Fibroblast of the aortic adventitia (primary cell): ENCODE measurements around the gene VEZT. TPM values are rescaled to one million over a fixed set of nuclear protein-coding genes. Genes with fewer than 3 reads are reported as not detected.
"Not testable (repeated sequence)": the region's sequence is repeated elsewhere in the genome, so short reads cannot be mapped to it uniquely, and the experiment has no call there.

Experiments
- DNase-seq: peaks from one replicate; pipeline ENCODE4 v3.0.0-alpha.2; 2010; ENCODE audit warnings: low read depth
- H3K4me3 ChIP-seq: 2 replicates; pipeline ENCODE4 v1.5.1; 2011; ENCODE audit warnings: low read depth, mild to moderate bottlenecking, control low read depth, low read length, moderate library complexity
- total RNA-seq: library from RNA; depleted of rRNA; stranded (reverse); fragments of >200 nt; gene quantifications from 2 replicates; pipeline ENCODE4 v1.2.3, GENCODE V29; 2012; ENCODE audit warnings: low replicate concordance
- TF ChIP-seq, protein P1 (sequence below): IDR thresholded peaks from 2 replicates; pipeline ENCODE4 v1.5.1; 2011; ENCODE audit warnings: mild to moderate bottlenecking, low read length, control low read depth, inconsistent platforms; ENCODE audit not compliant: insufficient read depth

The VEZT gene
- total RNA-seq, 1 donor, result 98.6 TPM

DNA sequence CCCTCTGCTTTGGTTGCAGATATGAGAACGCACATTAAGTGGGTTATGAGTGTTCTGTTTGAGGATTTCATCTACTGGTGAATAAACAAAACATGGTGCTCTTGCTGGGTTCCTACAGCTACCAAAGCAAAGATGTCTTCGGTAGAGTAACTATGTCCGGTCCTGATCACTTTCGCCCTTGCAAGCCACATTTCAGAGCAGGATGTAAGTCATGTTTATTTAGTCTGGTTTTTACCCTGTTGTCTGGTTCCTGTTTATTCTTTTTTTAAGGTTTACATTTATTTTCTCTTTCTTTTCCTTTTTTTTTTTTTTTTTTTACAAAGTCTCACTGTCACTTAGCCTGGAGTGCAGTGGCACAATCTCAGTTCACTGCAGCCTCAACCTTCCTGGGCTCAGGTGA is 99.2 kb downstream of the VEZT start:
- H3K4me3 ChIP-seq, result no peak overlapping the region
- DNase-seq, result no peak
- TF ChIP-seq, protein P1, sequence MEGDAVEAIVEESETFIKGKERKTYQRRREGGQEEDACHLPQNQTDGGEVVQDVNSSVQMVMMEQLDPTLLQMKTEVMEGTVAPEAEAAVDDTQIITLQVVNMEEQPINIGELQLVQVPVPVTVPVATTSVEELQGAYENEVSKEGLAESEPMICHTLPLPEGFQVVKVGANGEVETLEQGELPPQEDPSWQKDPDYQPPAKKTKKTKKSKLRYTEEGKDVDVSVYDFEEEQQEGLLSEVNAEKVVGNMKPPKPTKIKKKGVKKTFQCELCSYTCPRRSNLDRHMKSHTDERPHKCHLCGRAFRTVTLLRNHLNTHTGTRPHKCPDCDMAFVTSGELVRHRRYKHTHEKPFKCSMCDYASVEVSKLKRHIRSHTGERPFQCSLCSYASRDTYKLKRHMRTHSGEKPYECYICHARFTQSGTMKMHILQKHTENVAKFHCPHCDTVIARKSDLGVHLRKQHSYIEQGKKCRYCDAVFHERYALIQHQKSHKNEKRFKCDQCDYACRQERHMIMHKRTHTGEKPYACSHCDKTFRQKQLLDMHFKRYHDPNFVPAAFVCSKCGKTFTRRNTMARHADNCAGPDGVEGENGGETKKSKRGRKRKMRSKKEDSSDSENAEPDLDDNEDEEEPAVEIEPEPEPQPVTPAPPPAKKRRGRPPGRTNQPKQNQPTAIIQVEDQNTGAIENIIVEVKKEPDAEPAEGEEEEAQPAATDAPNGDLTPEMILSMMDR, result no peak

DNA sequence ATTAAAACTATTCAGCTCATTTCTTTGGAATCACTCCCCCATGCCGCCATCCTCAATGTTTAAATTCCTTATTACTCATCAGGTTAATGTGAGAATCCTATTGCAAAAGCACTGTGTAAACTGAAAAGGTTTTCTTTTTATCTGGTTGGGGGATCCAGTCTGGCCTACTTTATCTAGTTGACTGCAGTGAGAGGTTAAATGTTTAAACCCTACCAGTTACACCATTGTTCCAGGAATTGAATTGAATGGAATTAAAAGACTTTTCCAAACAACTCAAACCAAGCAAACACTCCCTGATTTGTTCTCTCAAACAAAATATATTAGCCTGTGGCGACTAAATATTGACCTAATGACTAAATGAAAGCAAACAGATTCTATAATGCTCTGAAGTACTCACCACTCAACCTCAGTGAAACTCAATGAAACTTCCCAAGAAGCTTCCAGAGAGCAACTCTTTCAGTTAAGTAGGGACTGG is 100.5 kb downstream of the VEZT start:
- TF ChIP-seq, protein P1, result no peak
- no peak overlapping the region for H3K4me3 ChIP-seq
- peak; percentile 71 for DNase-seq

DNA sequence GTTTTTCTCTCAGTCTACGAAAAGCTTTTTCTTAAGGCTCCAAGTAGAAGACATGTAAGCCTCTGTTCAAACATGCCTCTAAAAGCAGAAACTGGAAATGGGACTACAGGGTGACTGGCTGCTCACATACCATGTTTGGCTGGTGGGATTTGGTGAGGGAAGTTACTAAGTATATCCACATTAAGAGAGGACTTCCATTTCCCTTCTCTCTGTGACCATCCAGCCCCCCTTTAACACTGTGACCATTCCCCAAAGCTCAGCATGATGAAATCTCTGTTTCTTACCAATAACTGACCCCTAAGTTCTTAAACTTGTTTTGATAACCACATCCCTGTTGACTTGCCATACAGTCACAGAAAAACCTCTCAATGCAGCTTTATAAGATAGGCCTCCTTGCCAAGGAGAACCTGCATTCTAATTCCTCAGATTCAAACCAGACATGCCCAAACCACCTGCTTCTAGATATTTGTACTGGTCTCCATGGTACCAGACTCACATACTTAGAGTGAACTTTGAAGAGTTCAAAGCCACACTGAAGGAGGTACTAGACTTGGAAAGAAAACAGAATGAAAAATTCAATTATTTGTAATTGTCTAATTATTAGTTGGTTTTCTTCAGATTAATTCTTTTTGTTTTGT is 102.2 kb downstream of the VEZT start:
- H3K4me3 ChIP-seq, result no peak overlapping the region
- TF ChIP-seq, protein P1, result no peak
- no peak for DNase-seq

DNA sequence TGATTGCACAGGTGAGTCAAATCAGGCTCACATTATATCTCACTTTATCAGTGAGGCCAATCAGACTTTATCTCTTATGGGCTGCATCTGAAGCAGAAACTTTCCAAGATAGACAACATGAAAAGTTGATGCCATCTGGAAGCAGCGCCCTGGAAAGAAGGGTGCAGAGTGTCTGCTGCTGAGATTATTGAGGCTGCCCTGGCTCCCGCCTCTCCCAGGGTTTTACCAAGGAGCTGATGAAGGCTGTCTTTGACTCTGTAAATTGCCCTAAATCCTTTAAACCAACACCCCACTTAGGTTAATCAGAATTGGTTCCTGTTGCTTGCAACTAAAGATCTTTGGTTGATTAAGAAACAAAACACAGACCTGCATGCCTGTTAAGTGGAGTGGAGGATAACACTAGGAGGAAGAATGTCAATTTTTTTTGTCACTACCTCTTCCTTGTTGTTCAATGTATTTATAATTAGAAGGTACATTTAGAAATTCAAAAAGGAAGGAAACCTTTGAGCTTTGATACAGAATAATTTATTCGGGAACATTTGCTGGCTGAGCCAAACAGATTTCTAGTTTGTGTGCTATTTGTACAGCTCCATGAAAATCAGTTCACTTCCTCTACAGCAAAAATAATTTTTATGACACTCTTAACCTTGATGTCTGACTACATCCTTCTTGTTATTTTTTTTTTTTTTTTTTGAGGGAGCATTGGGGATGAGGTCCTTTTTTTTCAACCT is 104.1 kb downstream of the VEZT start:
- H3K4me3 ChIP-seq, result no peak overlapping the region
- DNase-seq, result no peak
- TF ChIP-seq, protein P1, result no peak

DNA sequence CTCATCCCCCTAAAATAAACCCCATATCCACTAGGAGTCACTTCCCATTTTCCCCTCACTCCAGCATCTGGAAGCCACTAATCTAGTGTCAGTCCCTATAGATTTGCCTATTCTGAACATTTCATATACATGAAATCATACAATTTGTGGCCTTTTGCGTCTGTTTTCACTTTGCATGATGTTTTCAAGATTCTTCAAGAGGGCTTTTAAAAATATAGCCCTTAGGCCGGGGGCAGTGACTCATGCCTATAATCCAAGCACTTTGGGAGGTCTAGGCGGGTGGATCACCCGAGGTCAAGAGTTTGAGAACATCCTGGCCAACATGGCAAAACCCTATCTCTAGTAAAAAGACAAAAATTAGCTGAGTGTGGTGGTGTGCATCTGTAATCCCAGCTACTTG is 104.7 kb downstream of the VEZT start:
- no peak overlapping the region for H3K4me3 ChIP-seq
- DNase-seq, result no peak
- TF ChIP-seq, protein P1, result no peak

DNA sequence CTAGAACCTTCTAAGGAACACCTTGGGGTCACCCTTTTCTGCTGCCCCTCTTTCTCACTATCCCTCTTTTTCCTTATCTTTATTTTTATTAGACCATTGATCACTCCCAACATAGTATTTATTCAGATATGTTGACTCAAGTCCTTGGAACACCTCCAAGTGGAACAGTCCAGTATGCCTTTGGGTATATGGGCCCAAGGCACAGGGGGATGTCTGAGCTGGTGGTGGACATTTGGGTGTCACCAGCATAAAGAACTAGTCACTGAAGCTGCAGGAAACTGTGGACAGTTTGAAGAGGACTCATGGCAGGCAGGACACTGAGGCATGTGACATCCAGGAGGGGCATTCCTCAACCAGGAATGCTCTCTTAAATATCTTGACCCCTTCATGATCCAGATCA is 105.6 kb downstream of the VEZT start:
- H3K4me3 ChIP-seq, result no peak overlapping the region
- TF ChIP-seq, protein P1, result no peak
- no peak for DNase-seq

DNA sequence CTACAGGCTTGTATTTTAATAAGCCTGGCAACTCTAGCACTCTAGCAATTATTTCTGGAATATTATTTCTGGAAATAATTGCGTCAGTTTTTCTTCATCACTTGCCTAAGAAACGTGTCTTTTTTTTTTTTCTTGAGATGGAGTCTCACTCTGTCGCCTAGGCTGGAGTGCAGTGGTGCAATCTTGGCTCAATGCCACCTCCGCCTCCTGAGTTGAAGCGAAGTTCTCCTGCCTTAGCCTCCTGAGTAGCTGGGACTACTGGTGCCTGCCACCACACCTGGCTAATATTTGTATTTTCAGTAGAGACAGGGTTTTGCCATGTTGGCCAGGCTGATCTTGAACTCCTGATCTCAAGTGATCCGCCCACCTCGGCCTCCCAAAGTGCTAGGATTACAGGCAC is 106.6 kb downstream of the VEZT start:
- H3K4me3 ChIP-seq, DNase-seq: not testable (repeated sequence)
